Stromal cell of bone marrow (primary cell): Measurements from ENCODE around the gene GRM4.
"Not testable (repeated sequence)": the region's sequence is repeated elsewhere in the genome, so short reads cannot be mapped to it uniquely, and the experiment has no call there.

ENCODE experiments used
- DNase-seq: peaks from one replicate; pipeline ENCODE4 v3.0.0-alpha.2; 2012; ENCODE audit warnings: low read depth

Gene GRM4

GRCh38 chr6:34044945-34045595 lies 100.8 kb downstream of the GRM4 start:
- DNase-seq, result no peak

- DNase-seq, result no peak
Observed at GRCh38 chr6:34043359-34043758, 102.5 kb downstream of the GRM4 start.

- not testable (repeated sequence) for DNase-seq
Observed at GRCh38 chr6:34041998-34042397, 103.9 kb downstream of the GRM4 start.

GRCh38 chr6:34041385-34041784 lies 104.5 kb downstream of the GRM4 start:
- DNase-seq, result no peak

GRCh38 chr6:34039943-34040342 lies 105.9 kb downstream of the GRM4 start:
- DNase-seq, result no peak

GRCh38 chr6:34037151-34037550 lies 108.7 kb downstream of the GRM4 start:
- DNase-seq, result no peak

GRCh38 chr6:34036357-34037069 lies 109.4 kb downstream of the GRM4 start:
- DNase-seq, result no peak

- DNase-seq, result no peak
Observed at GRCh38 chr6:34035704-34036356, 110.1 kb downstream of the GRM4 start.

- DNase-seq, result no peak
Observed at GRCh38 chr6:34035161-34035560, 110.7 kb downstream of the GRM4 start.

GRCh38 chr6:34032856-34033255 lies 113.0 kb downstream of the GRM4 start:
- DNase-seq, result no peak

- no peak for DNase-seq
Observed at GRCh38 chr6:34031625-34032383, 114.1 kb downstream of the GRM4 start.

GRCh38 chr6:34030831-34031624 lies 114.9 kb downstream of the GRM4 start:
- DNase-seq, result no peak

- no peak for DNase-seq
Observed at GRCh38 chr6:34029489-34030280, 116.2 kb downstream of the GRM4 start.

- DNase-seq, result no peak
Observed at GRCh38 chr6:34028691-34029360, 117.1 kb downstream of the GRM4 start.

- no peak for DNase-seq
Observed at GRCh38 chr6:34027939-34028441, 117.9 kb downstream of the GRM4 start.

- DNase-seq, result no peak
Observed at GRCh38 chr6:34027445-34027936, 118.4 kb downstream of the GRM4 start.

- no peak for DNase-seq
Observed at GRCh38 chr6:34025861-34026260, 120.0 kb downstream of the GRM4 start.

GRCh38 chr6:34025112-34025807 lies 120.6 kb downstream of the GRM4 start:
- DNase-seq, result no peak

- DNase-seq, result no peak
Observed at GRCh38 chr6:34022873-34023255, 123.0 kb downstream of the GRM4 start.
